Fibroblast of villous mesenchyme (primary cell): ENCODE measurements around the gene ZNF653. TPM values are rescaled to one million over a fixed set of nuclear protein-coding genes. Genes with fewer than 3 reads are reported as not detected.
"Not testable (repeated sequence)": the region's sequence is repeated elsewhere in the genome, so short reads cannot be mapped to it uniquely, and the experiment has no call there.

ENCODE experiments used
- DNase-seq: peaks from one replicate; pipeline ENCODE4 v3.0.0-alpha.2; 2010; ENCODE audit warnings: low read depth
- H3K4me3 ChIP-seq: 2 replicates; pipeline ENCODE4 v1.5.1; 2011; ENCODE audit warnings: low read depth, mild to moderate bottlenecking, low read length
- total RNA-seq: library from RNA; depleted of rRNA; stranded (reverse); fragments of >200 nt; gene quantifications from 2 replicates; pipeline ENCODE4 v1.2.3, GENCODE V29; 2012
- TF ChIP-seq, protein P1 (sequence below): IDR thresholded peaks from 2 replicates; pipeline ENCODE4 v1.5.1; 2012; ENCODE audit warnings: low read depth, mild to moderate bottlenecking, low read length; ENCODE audit not compliant: insufficient read depth

Gene ZNF653
- total RNA-seq, 1 donor = 4.7 TPM

DNA sequence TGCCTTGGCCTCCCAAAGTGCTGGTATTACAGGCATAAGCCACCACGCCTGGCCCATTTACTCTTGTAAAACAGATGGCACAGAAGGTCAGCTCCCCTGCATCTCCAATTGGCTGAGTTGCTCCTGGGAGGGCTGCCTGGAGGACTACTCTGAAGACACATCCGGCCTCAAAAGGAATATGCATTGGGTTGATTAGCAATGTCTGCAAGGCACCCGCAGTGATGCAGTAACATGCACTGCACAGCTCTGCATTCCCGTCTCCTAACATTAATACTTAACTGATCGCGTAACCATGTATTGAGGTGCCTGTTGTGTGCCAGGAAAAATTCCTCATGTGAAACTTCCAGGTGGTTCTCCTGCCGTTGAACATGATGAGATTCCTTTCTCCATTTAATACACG is 29.8 kb downstream of the ZNF653 start:
- DNase-seq = no peak
- TF ChIP-seq, protein P1, sequence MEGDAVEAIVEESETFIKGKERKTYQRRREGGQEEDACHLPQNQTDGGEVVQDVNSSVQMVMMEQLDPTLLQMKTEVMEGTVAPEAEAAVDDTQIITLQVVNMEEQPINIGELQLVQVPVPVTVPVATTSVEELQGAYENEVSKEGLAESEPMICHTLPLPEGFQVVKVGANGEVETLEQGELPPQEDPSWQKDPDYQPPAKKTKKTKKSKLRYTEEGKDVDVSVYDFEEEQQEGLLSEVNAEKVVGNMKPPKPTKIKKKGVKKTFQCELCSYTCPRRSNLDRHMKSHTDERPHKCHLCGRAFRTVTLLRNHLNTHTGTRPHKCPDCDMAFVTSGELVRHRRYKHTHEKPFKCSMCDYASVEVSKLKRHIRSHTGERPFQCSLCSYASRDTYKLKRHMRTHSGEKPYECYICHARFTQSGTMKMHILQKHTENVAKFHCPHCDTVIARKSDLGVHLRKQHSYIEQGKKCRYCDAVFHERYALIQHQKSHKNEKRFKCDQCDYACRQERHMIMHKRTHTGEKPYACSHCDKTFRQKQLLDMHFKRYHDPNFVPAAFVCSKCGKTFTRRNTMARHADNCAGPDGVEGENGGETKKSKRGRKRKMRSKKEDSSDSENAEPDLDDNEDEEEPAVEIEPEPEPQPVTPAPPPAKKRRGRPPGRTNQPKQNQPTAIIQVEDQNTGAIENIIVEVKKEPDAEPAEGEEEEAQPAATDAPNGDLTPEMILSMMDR = no peak
- no peak overlapping the region for H3K4me3 ChIP-seq

DNA sequence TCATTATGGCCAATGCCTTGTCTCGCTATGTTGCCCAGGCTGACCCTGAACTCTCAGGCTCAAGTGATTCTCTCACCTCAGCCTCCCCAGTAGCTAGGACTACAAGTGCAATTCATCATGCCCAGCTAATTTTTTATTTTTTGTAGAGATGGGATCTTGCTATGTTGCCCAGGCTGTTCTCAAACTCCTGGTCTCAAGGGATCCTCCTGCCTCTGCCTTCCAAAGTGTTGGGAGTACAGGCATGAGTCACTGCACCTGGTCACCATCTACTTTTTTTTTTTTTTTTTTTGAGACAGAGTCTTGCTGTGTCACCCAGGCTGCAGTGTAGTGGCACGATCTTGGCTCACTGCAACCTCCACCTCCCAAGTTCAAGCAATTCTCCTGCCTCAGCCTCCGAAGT is 30.3 kb downstream of the ZNF653 start:
- H3K4me3 ChIP-seq, DNase-seq: not testable (repeated sequence)

DNA sequence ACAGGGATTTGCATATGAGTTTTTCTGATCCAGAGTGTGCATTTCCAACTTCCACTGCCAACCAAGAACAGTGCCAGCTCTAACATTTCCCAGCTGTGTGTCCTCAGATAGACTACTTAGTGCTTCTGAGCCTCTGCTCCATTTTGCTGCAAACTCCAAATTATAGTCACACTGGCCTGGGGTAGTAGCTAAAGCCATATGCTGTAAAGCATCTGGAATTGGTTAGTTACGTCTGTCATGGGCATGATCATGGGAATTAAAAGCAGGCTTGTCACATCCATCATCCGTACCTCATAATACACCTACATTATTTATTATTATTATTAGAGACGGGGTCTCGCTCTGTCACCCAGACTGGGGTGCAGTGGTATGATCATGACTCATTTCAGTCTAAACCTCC is 31.9 kb downstream of the ZNF653 start:
- TF ChIP-seq, protein P1 = no peak
- H3K4me3 ChIP-seq = no peak overlapping the region
- DNase-seq = no peak

DNA sequence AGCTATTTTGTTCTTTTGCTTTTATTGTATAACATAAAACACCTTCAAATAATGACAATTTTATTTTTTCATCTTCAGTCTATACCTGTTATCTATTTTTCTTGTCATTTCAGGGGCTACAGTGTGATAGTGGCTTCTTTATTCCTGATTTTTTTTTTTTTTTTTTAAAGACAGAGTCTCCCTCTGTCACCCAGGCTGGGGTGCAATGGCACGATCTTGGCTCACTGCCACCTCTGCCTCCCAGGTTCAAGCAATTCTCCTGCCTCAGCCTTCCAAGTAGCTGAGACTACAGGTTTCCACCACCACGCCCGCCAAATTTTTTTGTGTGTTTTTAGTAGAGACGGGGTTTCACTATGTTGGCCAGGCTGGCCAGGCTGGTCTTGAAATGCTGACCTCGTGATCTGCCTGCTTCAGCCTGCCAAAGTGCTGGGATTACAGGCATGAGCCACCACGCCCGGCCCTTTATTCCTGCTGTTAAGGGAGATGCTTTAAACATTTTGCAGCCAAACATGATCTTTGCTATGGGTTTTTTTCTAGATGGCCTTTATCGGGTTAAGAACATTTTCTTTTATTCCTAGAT is 37.3 kb downstream of the ZNF653 start:
- not testable (repeated sequence) for DNase-seq, H3K4me3 ChIP-seq

DNA sequence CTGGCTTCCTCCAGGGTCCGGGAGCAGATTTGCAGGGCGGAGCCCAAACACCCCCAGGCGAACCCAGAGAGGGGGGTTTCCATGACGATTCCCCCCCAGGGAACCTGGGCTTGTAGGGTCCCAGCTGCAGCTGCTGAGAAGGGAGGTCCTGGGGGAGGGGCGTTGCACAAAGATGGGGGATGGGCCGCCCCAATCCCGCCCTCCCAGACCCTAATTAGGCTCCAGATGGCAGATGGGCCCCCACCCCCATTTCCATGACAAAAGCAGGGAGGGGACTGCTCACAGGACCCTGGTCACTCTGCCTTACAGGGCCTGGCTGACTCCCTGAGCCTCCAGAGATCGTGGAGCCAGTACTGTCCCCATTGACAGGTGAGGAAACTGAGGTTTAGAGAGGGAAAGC is 40.0 kb downstream of the ZNF653 start:
- TF ChIP-seq, protein P1 = no peak
- DNase-seq = no peak
- no peak overlapping the region for H3K4me3 ChIP-seq

DNA sequence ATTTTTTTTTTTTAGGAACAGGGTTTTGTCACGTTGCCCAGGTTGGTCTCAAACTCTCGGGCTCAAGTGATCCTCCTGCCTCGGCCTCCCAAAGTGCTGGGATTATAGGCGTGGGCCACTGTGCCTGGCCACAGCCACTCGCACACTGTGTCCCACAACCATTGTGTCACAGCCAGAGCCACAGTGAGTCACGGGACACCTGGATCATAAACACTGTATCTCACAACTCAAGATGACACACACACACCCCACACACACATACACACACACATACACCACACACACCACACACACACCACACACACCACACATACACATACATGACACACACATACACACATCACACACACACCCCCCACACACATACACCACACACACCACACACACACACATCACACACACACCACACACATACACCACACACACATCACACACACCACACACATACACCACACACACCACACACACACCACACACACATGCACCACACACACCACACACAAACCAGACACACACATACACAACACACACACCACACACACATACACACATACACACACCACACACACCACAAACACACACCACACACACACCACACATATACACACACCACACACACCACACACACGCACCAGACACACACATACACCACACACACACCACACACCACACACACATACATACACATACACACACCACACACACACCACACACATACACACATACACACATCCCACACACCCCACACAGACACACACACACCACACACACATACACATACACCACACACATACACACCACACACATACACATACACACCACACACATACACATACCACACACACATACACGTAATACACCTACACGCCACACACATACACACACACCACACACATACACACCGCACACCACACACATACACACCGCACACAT is 41.0 kb downstream of the ZNF653 start:
- no peak for DNase-seq
- TF ChIP-seq, protein P1 = no peak
- H3K4me3 ChIP-seq = no peak overlapping the region

DNA sequence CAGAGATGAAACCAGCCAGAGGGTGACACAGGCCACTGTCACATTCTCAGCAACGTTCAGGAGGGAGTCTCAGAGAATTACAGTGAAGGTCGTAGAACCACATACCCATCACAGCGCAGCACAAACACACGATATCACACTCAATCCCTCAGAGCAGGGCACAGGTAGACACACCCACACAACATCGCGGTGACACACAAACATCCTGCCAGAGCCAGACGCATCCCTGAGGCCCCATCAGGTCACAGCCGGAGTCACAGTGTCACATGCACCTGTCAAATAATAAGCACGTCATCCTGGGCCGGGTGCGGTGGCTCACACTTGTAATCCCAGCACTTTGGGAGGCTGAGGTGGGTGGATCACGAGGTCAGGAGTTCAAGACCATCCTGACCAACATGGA is 42.2 kb downstream of the ZNF653 start:
- no peak for DNase-seq
- no peak overlapping the region for H3K4me3 ChIP-seq
- TF ChIP-seq, protein P1 = no peak

DNA sequence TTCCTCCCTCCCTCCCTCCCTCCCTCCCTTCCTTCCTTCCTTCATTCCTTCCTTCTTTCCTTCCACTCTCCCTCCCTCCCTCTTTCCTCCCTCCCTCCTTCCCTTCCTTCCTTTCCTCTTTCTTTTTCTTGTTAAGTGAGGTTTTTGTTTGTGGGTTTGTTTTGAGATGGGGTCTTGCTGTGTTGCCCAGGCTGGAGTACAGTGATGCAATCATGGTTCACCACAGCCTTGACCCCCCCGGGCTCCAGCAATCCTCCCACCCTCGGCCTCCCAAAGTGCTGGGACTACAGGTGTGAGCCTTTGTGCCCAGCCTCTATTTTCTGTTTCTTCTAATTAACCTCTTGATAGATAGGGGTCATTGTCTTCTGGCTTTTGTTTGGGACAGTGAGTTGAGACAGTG is 44.2 kb downstream of the ZNF653 start:
- no peak for DNase-seq
- no peak overlapping the region for H3K4me3 ChIP-seq
- TF ChIP-seq, protein P1 = no peak
